SK-MEL-5 (cell line): ENCODE measurements around the gene PLXNA3. TPM values are rescaled to one million over a fixed set of nuclear protein-coding genes. Genes with fewer than 3 reads are reported as not detected.

Experiments used
- DNase-seq: peaks from one replicate; pipeline ENCODE4 v3.0.0-alpha.2; 2016; ENCODE audit warnings: low read depth, low spot score
- in situ Hi-C: cut with HindIII; loops from 2 replicates; pipeline ENCODE4 v1.10.0; 2016; ENCODE audit warnings: low sequenced_read_pairs, high pct_unique_total_duplicates, low pct_unique_long_range_greater_than_20kb
- total RNA-seq: library from RNA; depleted of rRNA; stranded (reverse); fragments of >200 nt; shearing (Covaris generic); gene quantifications from 2 replicates; pipeline ENCODE4 v1.2.3, GENCODE V29; 2014

Gene PLXNA3
- total RNA-seq, 1 experiment from 2014 or later: not detected

DNA sequence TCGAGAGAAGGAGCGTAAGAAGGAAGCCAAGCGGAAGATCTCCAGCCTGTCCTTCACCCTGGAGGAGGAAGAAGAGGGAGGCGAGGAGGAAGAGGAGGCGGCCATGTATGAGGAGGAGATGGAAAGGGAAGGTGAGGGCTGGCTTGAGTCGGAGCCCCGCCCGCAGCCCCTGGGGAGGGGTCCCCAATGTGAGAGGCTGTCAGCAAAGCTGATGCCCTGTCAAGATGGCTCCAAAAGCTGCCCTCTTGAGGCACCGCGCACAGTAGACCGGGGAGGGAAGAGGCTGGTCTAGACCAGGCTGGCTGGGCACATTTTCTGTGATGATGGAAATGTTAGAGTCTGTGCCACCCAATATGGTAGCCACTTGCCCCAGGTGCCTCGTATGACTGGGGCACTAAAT lies 11.7 kb upstream of the PLXNA3 start:
- no peak for DNase-seq
- in situ Hi-C loops: no loop called here

DNA sequence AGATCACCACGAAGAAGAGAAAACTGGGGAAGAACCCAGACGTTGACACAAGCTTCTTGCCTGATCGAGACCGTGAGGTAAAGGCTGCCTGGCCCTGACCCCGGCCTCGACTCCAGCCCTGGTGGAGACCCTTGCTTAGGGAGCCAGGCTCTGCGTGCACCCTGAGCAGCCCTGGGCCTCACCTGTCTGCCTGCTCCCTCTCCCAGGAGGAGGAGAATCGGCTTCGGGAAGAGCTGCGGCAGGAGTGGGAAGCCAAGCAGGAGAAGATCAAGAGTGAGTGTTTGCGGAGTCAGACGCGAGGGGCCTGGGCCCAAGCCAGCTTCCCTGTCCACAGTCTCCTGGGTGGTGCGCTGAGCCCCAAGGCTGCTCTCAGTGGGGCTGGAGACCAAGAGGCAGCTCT lies 9.6 kb upstream of the PLXNA3 start:
- no peak for DNase-seq
- in situ Hi-C loops: no loop called here

DNA sequence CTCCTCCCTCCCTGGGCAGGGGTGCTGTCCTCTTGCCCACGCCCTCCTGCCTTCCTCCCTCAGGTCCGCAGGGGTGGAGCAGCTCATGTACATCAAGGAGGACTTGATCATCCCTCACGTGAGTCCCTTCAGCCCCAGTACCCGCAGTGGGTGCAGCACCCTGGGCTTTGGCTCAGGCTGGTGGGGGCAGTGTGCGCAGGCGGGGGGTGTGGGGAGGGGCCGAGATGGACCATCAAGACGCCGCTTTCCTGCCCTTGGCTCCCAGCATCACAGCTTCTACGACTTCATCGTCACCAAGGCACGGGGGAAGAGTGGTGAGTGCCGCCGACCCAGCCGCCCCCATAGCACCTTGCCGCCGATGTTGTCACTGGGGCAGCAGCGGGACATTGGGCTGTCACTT lies 8.5 kb upstream of the PLXNA3 start:
- no peak for DNase-seq
- in situ Hi-C loops: no loop called here

DNA sequence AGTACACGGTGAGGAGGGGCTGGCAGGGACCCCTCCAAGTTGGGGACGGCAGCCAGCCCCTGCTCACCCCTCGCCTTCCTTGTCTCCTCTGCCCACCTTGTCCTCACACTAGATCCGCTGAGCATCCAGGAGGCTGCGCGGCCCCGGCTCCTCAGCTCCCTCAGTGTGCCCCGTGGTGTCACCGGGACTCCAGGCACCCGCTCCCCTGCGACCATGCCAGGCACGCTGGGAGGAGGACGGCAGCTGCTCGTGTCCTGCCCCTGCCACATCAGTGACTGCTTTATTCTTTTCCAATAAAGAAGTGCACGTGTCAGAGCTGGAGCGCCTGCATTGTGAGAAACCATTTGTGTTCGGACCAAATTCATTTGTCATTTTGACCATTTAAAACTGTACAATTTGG lies 7.8 kb upstream of the PLXNA3 start:
- in situ Hi-C loops: no loop called here
- no peak for DNase-seq

DNA sequence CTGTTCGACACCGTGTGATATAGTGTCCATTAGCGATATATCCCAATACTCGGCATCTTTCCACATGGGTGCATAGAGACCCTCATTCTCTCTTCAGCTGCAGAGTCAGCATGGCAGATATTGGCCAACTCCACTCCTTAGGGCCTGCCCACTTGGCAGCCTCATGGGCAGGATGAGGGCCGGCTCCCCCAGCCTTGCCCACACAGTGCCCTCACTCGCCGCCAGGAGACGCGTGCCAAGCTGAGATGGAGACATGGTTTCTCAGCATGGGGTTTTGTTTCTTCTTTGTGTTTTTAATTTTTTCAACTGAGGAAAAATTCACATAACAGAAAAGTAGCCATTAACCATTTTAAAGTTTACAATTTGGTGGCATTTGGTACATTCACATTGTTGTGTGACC lies 5.3 kb upstream of the PLXNA3 start:
- in situ Hi-C loops: no loop called here
- no peak for DNase-seq

DNA sequence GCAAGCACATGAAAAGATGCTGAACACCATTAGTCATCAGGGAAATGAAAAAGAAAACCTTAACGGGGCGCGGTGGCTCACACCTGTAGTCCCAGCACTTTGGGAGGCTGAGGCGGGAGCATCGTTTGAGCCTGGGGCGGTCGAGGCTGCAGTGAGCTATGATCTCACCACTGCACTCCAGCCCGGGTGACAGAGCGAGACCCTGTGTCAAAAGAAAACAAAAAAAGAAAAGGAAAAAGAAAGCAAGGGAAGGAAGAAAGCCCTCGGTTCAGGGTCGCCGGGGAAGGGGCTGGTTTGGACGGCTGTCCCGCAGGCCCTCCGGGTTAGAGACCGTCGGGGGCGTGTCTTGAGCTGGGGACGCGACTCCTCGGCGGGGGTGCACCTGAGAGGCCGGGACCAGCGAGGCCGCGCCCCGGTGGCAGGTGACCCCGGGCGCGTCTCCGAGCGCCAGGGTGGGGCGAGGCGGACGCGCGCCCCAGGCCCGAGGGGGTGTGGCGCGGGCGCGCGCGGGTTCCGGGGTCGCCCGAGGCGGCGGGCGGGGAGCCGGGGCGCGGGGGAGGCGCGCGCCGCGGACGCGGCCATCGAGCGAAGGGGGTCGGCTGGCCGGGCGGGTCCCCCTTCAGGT lies 478 bp upstream of the PLXNA3 start:
- in situ Hi-C loops: no loop called here
- DNase-seq: no peak

DNA sequence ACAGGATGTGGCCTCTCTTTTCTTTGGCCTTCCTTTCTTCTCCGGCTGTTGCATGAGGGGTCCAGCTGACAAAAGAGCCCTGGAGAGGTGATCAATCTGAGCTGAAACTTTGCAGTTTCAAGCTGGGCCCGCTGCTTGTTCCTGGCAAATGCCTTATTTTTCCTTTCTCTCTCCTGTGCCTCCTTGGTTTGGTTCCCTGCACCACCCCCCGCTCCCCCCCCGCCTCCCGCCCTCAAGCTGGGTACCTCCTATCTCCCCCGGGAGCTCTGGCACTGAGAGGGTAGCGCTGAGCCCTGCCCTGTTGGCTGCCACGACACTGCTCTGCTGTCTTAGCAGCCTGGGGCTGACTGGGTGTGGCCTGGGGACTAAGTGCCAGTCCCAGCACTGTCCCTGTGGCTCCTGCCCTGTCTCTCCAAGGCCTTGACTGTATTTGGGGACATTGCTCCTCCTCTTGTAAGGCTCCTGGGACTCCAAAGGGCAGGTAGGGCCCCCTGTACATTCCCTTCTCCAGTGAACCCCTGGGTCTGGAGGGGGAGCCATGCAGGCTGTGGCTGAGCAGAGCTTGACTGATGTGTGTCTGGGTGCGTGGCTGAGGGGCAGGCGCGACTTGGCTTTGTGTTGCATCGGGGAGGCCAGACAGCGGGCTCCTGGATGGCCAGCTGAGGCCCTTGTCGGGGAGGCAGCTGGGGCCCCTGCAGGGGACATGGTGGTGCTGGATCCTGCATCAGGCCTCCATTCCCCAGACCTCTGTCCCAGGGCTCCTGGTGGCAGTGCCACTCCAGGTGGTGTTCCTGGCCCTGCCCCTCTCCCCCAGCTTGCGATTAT lies 1.1 kb downstream of the PLXNA3 start:
- DNase-seq: no peak
- in situ Hi-C loops: no loop called here

DNA sequence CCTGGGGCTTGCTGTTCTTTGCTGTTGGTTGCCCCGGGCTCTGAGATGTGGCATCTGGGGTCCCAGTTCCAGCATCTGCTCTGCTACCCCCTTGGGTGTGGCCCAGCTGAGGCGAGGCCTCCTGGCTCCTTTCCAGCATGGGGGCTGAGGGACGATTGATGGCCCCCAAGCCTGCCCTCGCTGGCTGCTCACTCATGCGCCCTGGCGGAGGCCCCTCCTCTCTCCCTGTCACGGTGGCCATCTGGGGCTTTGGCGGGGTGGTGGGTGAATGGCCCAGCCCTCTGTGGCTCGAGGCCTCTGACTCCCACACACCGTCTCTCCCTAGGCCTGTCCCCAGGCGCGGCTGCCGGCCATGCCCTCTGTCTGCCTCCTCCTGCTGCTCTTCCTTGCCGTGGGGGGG lies 1.8 kb downstream of the PLXNA3 start:
- no peak for DNase-seq
- in situ Hi-C loops: no loop called here

DNA sequence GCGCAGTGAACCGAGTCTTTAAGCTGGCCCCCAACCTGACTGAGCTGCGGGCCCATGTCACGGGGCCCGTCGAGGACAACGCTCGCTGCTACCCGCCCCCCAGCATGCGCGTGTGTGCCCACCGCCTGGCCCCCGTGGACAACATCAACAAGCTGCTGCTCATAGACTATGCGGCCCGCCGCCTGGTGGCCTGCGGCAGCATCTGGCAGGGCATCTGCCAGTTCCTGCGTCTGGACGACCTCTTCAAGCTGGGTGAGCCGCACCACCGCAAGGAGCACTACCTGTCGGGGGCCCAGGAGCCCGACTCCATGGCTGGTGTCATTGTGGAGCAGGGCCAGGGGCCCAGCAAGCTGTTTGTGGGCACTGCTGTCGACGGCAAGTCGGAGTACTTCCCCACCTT lies 2.2 kb downstream of the PLXNA3 start:
- no peak for DNase-seq
- in situ Hi-C loops: no loop called here

DNA sequence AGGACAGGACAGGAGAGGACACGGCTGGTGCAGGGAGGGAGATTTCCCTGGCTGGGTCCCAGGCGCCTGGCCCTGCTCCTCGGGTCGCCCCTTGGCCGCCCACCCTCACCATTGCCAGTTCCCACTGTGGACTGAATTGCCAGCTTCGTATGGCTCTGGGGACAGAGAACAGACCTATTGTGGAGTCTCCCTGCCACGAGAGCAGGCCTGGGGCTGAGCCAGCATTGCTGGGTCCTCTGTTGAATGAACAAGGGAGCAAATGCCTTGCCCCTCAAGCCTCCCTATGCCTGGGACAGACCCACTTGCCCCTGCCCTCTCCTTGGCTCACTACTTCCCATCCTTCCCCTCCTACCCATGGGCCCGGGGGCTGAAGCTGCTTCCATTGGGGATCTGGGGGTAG lies 4.3 kb downstream of the PLXNA3 start:
- no peak for DNase-seq
- in situ Hi-C loops: no loop called here

DNA sequence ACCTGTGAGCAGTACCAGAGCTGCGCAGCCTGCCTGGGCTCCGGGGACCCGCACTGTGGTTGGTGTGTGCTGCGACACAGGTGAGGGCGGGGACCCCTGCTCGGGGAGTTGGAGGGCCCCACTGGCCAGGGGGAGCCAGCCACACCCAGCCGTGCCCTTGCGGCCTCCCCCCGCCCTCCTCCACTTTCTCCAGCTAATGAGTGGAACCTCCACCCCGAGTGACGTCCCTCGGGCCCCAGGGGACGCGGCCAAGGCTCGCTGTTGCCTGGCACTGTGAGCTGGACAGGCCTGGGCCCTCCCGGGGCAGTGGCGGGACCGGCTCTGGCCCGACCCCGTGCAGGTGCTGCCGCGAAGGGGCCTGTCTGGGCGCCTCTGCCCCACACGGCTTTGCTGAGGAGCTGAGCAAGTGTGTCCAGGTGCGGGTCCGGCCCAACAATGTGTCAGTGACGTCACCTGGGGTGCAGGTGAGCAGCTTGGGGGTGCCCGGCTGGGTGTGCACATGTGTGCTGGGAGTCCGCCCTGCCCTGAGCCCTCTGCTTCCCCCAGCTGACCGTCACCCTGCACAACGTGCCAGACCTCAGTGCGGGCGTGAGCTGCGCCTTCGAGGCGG lies 5.6 kb downstream of the PLXNA3 start:
- DNase-seq: no peak
- in situ Hi-C loops: no loop called here

DNA sequence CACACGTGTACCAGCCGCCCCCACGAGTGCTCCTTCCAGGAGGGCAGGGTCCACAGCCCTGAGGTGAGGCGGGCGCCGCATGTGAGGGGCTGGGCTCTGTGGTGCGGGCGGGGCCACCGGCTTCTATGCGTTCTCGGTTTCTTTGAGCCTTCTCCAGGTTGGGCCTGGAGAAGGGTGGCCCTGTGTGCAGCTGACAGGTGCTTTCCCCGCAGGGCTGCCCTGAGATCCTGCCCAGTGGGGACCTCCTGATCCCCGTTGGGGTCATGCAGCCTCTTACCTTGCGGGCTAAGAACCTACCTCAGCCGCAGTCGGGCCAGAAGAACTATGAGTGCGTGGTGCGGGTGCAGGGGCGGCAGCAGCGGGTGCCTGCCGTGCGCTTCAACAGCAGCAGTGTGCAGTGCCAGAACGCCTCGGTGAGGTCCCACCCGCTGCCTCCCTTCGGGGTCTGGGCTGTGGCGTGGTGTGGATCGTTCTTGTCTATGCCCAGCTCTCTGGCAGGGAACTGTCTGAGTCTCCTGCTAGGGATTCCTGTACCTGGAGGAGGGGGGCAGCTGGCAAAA lies 6.8 kb downstream of the PLXNA3 start:
- in situ Hi-C loops: no loop called here

DNA sequence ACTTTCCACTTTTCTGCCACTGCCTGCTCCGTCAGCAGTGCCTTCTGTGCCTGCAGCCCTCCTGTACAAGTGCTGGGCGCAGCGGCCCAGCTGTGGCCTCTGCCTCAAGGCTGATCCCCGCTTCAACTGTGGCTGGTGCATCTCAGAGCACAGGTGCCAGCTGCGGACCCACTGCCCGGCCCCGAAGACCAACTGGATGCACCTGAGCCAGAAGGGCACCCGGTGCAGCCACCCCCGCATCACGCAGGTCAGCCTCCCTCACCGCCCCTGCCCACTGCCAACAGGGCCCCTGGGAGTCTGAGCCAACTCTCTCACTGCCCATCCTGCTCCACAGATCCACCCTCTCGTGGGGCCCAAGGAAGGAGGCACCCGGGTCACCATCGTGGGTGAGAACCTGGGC lies 7.5 kb downstream of the PLXNA3 start:
- DNase-seq: no peak
- in situ Hi-C loops: no loop called here

More for the DNA sequence above, 6.8 kb downstream of the PLXNA3 start:
- DNase-seq: no peak

DNA sequence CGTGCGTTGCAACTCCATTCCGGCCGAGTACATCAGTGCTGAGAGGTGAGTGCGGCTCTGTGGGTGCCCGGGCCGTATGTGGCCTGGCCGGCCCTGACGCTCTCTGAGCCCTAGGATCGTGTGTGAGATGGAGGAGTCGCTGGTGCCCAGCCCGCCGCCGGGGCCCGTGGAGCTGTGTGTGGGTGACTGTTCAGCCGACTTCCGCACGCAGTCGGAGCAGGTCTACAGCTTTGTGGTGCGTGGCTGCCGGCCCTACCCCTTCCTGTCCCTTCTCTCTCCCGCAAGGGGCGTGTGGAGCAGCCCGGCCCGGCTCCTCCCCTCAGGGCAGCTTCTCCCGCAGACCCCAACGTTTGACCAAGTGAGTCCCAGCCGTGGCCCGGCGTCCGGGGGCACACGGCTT lies 8.0 kb downstream of the PLXNA3 start:
- DNase-seq: no peak
- in situ Hi-C loops: no loop called here

DNA sequence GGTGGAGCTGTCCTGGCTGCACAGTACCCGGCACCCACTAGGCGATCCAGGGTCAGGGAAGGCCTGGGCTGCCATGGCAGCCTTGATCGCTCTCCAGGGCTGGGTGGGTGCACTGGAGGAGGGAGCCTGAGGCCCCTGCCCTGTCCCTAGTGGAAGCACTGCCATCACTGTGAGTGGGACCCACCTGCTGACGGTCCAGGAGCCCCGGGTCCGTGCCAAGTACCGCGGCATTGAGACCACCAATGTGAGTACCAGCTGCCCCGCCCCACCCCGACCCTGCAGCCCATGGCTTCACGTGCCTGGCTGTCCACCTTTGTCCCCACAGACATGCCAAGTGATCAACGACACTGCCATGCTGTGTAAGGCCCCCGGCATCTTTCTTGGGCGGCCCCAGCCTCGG lies 8.8 kb downstream of the PLXNA3 start:
- in situ Hi-C loops: no loop called here
- no peak for DNase-seq

DNA sequence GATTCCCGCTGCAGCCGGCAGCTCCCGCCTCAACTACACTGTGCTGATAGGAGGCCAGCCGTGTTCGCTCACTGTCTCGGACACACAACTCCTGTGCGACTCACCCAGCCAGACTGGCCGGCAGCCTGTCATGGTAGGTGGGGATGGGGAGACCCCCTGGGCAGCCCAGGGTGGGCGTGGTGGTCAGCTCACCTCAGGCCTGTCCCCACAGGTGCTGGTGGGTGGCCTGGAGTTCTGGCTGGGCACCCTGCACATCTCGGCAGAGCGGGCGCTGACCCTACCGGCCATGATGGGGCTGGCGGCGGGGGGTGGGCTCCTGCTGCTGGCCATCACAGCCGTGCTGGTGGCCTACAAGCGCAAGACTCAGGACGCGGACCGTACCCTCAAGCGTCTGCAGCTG lies 9.5 kb downstream of the PLXNA3 start:
- no peak for DNase-seq
- in situ Hi-C loops: no loop called here

DNA sequence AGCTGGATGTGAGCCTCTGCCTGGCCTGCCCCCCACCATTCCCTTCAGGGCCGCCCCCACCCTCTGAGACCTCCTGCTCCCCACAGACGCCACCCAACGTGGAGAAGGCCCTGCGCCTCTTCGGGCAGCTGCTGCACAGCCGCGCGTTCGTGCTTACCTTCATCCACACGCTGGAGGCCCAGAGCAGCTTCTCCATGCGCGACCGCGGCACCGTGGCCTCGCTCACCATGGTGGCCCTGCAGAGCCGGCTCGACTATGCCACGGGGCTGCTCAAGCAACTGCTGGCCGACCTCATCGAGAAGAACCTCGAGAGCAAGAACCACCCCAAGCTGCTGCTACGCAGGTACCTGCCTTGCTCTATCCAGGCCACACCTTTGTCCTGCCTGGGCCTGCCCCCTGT lies 10.1 kb downstream of the PLXNA3 start:
- DNase-seq: no peak
- in situ Hi-C loops: no loop called here

DNA sequence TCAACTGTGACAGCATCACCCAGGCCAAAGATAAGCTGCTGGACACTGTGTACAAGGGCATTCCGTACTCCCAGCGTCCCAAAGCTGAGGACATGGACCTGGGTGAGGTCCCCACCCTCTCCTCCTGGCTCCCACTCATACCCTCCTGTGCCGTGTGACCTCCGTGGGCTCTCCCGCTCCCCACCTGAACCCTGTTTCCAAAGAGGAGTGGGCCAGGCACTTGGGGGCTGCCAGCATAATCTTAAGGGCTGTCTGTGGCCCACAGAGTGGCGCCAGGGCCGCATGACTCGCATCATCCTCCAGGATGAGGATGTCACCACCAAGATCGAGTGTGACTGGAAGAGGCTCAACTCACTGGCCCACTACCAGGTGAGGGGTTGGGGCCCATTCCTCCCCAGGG lies 11.0 kb downstream of the PLXNA3 start:
- in situ Hi-C loops: no loop called here
- no peak for DNase-seq

DNA sequence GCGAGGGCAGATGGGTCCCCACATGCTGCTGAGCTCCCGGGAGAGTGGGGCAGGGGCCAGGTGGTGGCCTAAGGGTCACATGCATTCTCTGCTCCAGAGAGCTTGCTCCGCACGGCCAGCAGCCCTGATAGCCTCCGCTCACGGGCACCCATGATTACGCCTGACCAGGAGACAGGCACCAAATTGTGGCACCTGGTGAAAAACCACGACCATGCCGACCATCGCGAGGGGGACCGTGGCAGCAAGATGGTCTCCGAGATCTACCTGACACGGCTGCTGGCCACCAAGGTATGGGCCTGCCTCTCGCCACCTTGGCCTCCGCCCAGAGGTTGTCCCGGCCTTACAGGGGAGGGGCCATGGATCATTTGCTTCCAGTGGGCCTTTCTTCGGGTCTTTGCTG lies 11.8 kb downstream of the PLXNA3 start:
- in situ Hi-C loops: no loop called here
- no peak for DNase-seq
